Mesodermal cell (in vitro differentiated cells): ENCODE results near the gene RICTOR.
"Not testable (repeated sequence)": the region's sequence is repeated elsewhere in the genome, so short reads cannot be mapped to it uniquely, and the experiment has no call there.

Experiments
- H3K27ac ChIP-seq: 2 replicates; pipeline ENCODE4 v1.7.0; 2013; ENCODE audit warnings: mild to moderate bottlenecking, low read depth, low read length, moderate library complexity; ENCODE audit not compliant: severe bottlenecking
- H3K36me3 ChIP-seq: 2 replicates; pipeline ENCODE4 v1.7.1; 2013; ENCODE audit warnings: mild to moderate bottlenecking, low read length, moderate library complexity; ENCODE audit not compliant: control insufficient read depth, insufficient read depth
- H3K4me1 ChIP-seq: one replicate; pipeline ENCODE4 v1.7.1; 2013; ENCODE audit warnings: mild to moderate bottlenecking, low read length; ENCODE audit not compliant: insufficient read depth, control insufficient read depth, poor library complexity, severe bottlenecking
- H3K4me3 ChIP-seq: 2 replicates; pipeline ENCODE4 v1.7.0; 2013; ENCODE audit warnings: low read length, control low read depth, mild to moderate bottlenecking; ENCODE audit not compliant: insufficient read depth, poor library complexity, severe bottlenecking; ENCODE audit errors: extremely low read depth
- H3K9me3 ChIP-seq: 2 replicates; pipeline ENCODE4 v1.7.1; 2013; ENCODE audit warnings: mild to moderate bottlenecking, low read length, moderate library complexity; ENCODE audit not compliant: control insufficient read depth
- WGBS, 2 experiments: methylation state at CpG; one replicate each; pipeline ENCODE4 v1.1.5; 2013; ENCODE audit warnings: missing lambda C conversion rate in 2 of 2; ENCODE audit not compliant: insufficient coverage in 2 of 2; 5-methylcytosine and 5-hydroxymethylcytosine counted together

The RICTOR gene

GRCh38 chr5:39010958-39011357 lies 63.2 kb downstream of the RICTOR start:
- WGBS, 2 experiments, result 89 to 100% methylated on average over 2 of the region's 2 CpGs

GRCh38 chr5:39009981-39010380 lies 64.2 kb downstream of the RICTOR start:
- Histone ChIP-seq H3K4me1 (no peaks in the 10 kb centered on the region), H3K9me3 (peaks cover 19% of the 10 kb centered on the region), H3K4me3 (no peak overlapping the region), H3K27ac (no peak overlapping the region), H3K36me3 (peaks cover 20% of the 10 kb centered on the region)
- WGBS, 2 experiments, result 93% methylated on average over 3 of the region's 4 CpGs; no CpG with 5 or more reads in 1 of the 2 experiments

More at GRCh38 chr5:39010958-39011357, 63.2 kb downstream of the RICTOR start:
- peaks cover 20% of the 10 kb centered on the region for H3K36me3 ChIP-seq
- H3K27ac ChIP-seq, H3K4me3 ChIP-seq, H3K4me1 ChIP-seq: not testable (repeated sequence)
- peaks cover 19% of the 10 kb centered on the region for H3K9me3 ChIP-seq

DNA sequence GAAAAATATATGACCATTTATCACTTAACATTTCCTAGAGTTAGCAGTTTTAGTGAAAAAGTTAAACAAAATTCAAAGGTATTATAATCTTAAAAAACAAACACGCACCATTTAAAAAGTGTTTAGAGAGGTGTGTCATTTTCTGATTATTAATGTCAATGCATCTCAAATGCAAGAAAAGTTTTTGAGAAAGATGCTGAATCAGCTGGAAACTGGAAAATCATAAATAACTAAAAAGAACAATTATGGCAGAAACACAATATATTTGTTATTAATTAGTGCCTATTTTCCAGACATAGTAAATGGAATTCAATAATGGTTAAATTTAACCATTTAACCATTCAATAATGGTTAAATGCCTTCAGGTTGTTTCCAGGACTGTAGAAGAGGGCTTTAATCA lies 64.9 kb downstream of the RICTOR start:
- Histone ChIP-seq H3K36me3 (peaks cover 20% of the 10 kb centered on the region), H3K9me3 (peaks cover 19% of the 10 kb centered on the region), H3K4me1 (no peaks in the 10 kb centered on the region), H3K27ac (no peak overlapping the region), H3K4me3 (no peak overlapping the region)
- no CpG with 5 or more reads among the region's 1 CpG for WGBS, 2 experiments

DNA sequence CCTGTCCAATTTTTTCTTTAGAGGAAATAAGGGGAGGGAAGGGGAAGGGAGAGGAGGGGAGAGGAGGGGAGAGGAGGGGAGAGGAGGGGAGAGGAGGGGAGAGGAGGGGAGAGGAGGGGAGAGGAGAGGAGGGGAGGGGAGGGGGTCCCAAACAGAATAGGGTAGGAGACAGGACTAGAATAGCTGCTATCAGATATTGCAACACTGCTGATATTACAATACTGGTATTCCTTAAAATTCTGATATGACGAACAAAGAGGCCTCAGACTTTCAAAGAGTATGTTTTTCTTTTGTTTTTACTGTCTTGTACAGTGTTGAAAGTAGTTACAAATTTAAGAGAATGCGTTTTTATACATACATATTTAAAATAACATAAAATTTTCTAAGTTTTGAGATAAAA lies 67.5 kb downstream of the RICTOR start:
- Histone ChIP-seq H3K4me3 (no peak overlapping the region), H3K27ac (no peak overlapping the region), H3K36me3 (peaks cover 14% of the 10 kb centered on the region), H3K9me3 (peaks cover 8% of the 10 kb centered on the region), H3K4me1 (no peaks in the 10 kb centered on the region)
- no CpG with 5 or more reads among the region's 2 CpGs for WGBS, 2 experiments

- WGBS, 2 experiments, result 72 to 88% methylated on average over 2 of the region's 3 CpGs
Observed at GRCh38 chr5:39005566-39006232, 68.5 kb downstream of the RICTOR start.

DNA sequence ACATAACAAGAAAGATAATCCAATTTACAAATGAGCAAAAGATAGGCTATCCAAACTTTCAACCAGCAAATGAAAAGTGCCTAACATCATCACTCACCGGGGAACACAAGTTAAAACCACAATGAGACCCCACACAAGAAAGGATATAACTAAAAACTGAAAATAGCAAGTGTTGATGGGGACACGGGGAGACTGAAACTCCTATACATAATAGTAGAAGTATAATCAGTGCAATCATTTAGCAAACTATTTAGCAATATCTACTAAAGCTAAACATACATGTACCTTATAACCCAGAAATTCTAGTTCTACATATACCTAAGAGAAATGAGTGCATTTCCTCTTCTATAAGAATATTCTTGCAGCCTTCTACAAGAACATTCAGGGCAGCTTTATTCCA lies 72.5 kb downstream of the RICTOR start:
- no CpG with 5 or more reads among the region's 2 CpGs for WGBS, 2 experiments
- Histone ChIP-seq H3K4me1 (no peaks in the 10 kb centered on the region), H3K27ac (no peak overlapping the region), H3K9me3 (no peaks in the 10 kb centered on the region), H3K4me3 (no peak overlapping the region), H3K36me3 (peaks cover 8% of the 10 kb centered on the region)

More at GRCh38 chr5:39005566-39006232, 68.5 kb downstream of the RICTOR start:
- no peak overlapping the region for H3K4me3 ChIP-seq
- H3K36me3 ChIP-seq, result peaks cover 4% of the 10 kb centered on the region
- H3K27ac ChIP-seq, result no peak overlapping the region
- no peaks in the 10 kb centered on the region for H3K9me3 ChIP-seq
- H3K4me1 ChIP-seq, result no peaks in the 10 kb centered on the region

GRCh38 chr5:38999037-38999436 lies 75.2 kb downstream of the RICTOR start:
- H3K4me1 ChIP-seq, result no peaks in the 10 kb centered on the region
- H3K9me3 ChIP-seq, result no peaks in the 10 kb centered on the region
- no peak overlapping the region for H3K27ac ChIP-seq
- H3K4me3 ChIP-seq, result no peak overlapping the region
- H3K36me3 ChIP-seq, result peaks cover 8% of the 10 kb centered on the region
- no CpG with 5 or more reads among the region's 2 CpGs for WGBS, 2 experiments

GRCh38 chr5:38997591-38997990 lies 76.6 kb downstream of the RICTOR start:
- peak overlapping the region; percentile 7 for H3K27ac ChIP-seq
- WGBS, 2 experiments, result 88% methylated on average over 1 of the region's 2 CpGs; no CpG with 5 or more reads in 1 of the 2 experiments

GRCh38 chr5:38996123-38996522 lies 78.1 kb downstream of the RICTOR start:
- Histone ChIP-seq H3K27ac (peak overlapping the region; percentile 23), H3K4me1 (no peaks in the 10 kb centered on the region), H3K36me3 (peaks cover 7% of the 10 kb centered on the region), H3K4me3 (no peak overlapping the region), H3K9me3 (no peaks in the 10 kb centered on the region)

More at GRCh38 chr5:38997591-38997990, 76.6 kb downstream of the RICTOR start:
- Histone ChIP-seq H3K4me3 (no peak overlapping the region), H3K9me3 (no peaks in the 10 kb centered on the region), H3K4me1 (no peaks in the 10 kb centered on the region), H3K36me3 (peaks cover 7% of the 10 kb centered on the region)

- Histone ChIP-seq H3K4me3 (no peak overlapping the region), H3K4me1 (no peaks in the 10 kb centered on the region), H3K27ac (no peak overlapping the region), H3K36me3 (peaks cover 14% of the 10 kb centered on the region), H3K9me3 (no peaks in the 10 kb centered on the region)
- WGBS, 2 experiments, result 21 to 44% methylated on average over 2 to 3 of the region's 5 CpGs
Observed at GRCh38 chr5:38994324-38994927, 79.8 kb downstream of the RICTOR start.
